Adrenal gland (tissue), 12 donors: ENCODE measurements around the gene RGL4. TPM values are rescaled to one million over a fixed set of nuclear protein-coding genes. Genes with fewer than 3 reads are reported as not detected.

Source experiments
- DNase-seq, 7 donors: peaks; one replicate each; pipeline ENCODE4 v3.0.0-alpha.2; 2019 to 2020
- H3K27ac ChIP-seq, 5 donors: fragments of 200-600 bp; sonication (generic) in 4 of 5; 1 replicate in 3 of 5; 2 replicates in 2 of 5; pipeline versions ENCODE4 v1.5.1 to v1.8.0; 2016 to 2020; ENCODE audit warnings: mild to moderate bottlenecking in 1 of 5
- H3K27me3 ChIP-seq: fragments of 200-600 bp; 2 replicates; pipeline ENCODE4 v1.8.0; 2021
- H3K36me3 ChIP-seq, 2 donors: fragments of 200-600 bp; replicated peaks in 1 of 2; 1 replicate in 1 of 2; 2 replicates in 1 of 2; pipeline versions ENCODE4 v1.5.1 to v1.8.0; 2018 to 2022
- H3K4me1 ChIP-seq, 2 donors: fragments of 200-600 bp; replicated peaks in 1 of 2; 1 replicate in 1 of 2; 2 replicates in 1 of 2; pipeline versions ENCODE4 v1.5.1 to v1.8.0; 2018 to 2021
- H3K4me3 ChIP-seq, 4 donors: fragments of 200-600 bp; sonication (generic) in 3 of 4; one replicate each; pipeline ENCODE4 v1.5.1; 2016 to 2018
- H3K9me3 ChIP-seq, 3 donors: fragments of 200-600 bp; sonication (generic) in 1 of 3; replicated peaks in 1 of 3; 1 replicate in 2 of 3; 2 replicates in 1 of 3; pipeline versions ENCODE4 v1.5.1 to v1.8.0; 2016 to 2021
- POLR2A ChIP-seq, 2 donors: fragments of 450-650 bp; IDR thresholded peaks; one replicate each; pipeline ENCODE4 v1.6.1; 2017; ENCODE audit warnings: antibody characterized with exemption in 2 of 2, mild to moderate bottlenecking in 2 of 2, moderate library complexity in 1 of 2
- WGBS, 4 donors: extraction: QIAGEN DNeasy Blood & Tissue Kit in 2 of 4; methylation state at CpG; one replicate each; pipeline versions ENCODE4 v1.1.5 to v1.1.7; 2013 to 2017; 5-methylcytosine and 5-hydroxymethylcytosine counted together
- intact Hi-C, 2 donors: fragments of 100-400 bp; cut with DNase I; formaldehyde crosslinking; loops; one replicate each; pipeline versions ENCODE4 v1.14.1 to v1.15.0; 2022 to 2023
- polyA plus RNA-seq, 3 donors: library from polyadenylated mRNA; stranded (reverse); fragments of 200-250 nt in 2 of 3; fragments of 350-450 nt in 1 of 3; fragmentation: Illumina TruSeq in 1 of 3; extraction: RNeasy Lipid Tissue Mini Kit (QIAGEN cat#74804) in 1 of 3; gene quantifications; one replicate each; pipeline ENCODE4 v1.2.3, GENCODE V29; 2013 to 2014
- total RNA-seq, 9 donors: library from RNA; depleted of rRNA in 4 of 9; stranded (reverse); fragments of >200 nt in 4 of 9; fragments of 120-200 nt in 1 of 9; fragmentation: NEBNext Ultra II Directional in 1 of 9; extraction: Animal tissue kit (Norgen Biotek cat#: 25700) in 1 of 9; gene quantifications; one replicate each; pipeline versions ENCODE4 v1.1.0 to v1.2.4, GENCODE V29; 2013 to 2023
- TF ChIP-seq, protein P1 (sequence below), 6 experiments: fragments of 450-650 bp in 4 of 6; fragments of 200-600 bp in 2 of 6; sonication (generic) in 1 of 6; IDR thresholded peaks; 1 replicate in 5 of 6; 2 replicates in 1 of 6; pipeline versions ENCODE4 v1.5.1 to v1.8.0; 2016 to 2021; ENCODE audit warnings: antibody characterized with exemption in 6 of 6, mild to moderate bottlenecking in 2 of 6, moderate library complexity in 1 of 6
- donor health status: healthy with polysubstance abuse.
- donor health status: Bipolar disorder and iron deficiency.
- donor health status: DM: yes; HTN: yes; CAD: no.
- donor health status: DM: no; HTN: no; CAD: no.
- donor health status: DM: no; HTN: no; CAD: no.
- donor health status: DM: yes; HTN: yes; CAD: no.

The RGL4 gene
- total and polyA plus RNA-seq, 12 donors: 0.84 to 3.1 (median 0.88) TPM; not detected in 9

DNA sequence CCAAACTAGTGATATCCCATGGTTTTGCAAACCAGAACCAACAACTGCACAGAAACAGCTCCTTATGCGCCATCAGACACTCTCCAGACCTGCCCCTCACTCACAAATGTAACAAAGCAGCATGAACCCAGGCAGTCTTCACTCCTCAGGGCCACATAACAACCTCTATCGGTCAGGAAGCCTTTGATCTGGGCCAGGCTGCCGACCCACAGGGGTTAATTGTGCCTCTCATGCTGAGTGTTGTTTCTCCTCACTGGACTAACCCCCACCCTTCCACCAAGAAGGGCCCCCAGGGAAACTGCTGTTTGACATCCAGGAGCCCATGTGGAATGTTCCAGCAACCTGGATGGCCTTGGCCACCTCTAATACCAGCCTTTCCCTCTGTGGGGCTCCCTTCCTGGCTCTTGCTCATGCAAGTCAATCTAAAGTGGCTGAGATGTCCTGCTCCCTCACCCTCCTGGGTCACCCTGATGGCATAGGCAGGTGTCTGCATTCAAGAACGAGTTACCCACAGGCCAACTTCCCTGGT lies 7.9 kb upstream of the RGL4 start:
- 69 to 90% (median 76%) methylated on average over 3 to 4 of the region's 4 CpGs for WGBS, 4 donors
- no peak for DNase-seq

DNA sequence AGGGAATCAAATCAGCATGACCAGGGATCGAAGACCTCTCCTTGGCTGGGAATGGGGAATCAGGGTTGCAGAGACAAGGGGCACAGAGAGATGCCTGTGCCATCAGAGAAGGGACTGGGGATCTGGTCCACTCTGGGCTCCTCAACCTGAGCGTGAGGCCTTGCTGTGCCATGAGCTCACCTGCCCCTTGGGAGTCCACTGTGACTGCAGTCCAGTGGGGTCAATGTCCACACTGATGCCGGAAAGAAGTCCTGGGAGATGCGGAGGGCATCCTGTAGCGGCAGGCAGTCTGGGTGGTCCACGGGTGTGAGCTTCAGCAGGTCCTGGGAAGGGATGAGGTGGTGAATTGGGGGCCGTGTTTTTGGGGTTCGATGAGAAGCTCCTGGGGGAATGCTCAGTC lies 7.3 kb upstream of the RGL4 start:
- intact Hi-C loops: no loop called here

More for the DNA sequence above, 7.9 kb upstream of the RGL4 start:
- Histone ChIP-seq H3K36me3 (no peaks in the 10 kb centered on the region), H3K4me3 (no peak overlapping the region), H3K27me3 (no peaks in the 10 kb centered on the region), H3K4me1 (peaks cover 4 to 14% of the 10 kb centered on the region in 2 donors), H3K27ac (no peak overlapping the region), H3K9me3 (no peaks in the 10 kb centered on the region)
- intact Hi-C loops: no loop called here
- TF ChIP-seq POLR2A (IDR thresholded peaks at IDR 0.05): no peak
- TF ChIP-seq, protein P1, sequence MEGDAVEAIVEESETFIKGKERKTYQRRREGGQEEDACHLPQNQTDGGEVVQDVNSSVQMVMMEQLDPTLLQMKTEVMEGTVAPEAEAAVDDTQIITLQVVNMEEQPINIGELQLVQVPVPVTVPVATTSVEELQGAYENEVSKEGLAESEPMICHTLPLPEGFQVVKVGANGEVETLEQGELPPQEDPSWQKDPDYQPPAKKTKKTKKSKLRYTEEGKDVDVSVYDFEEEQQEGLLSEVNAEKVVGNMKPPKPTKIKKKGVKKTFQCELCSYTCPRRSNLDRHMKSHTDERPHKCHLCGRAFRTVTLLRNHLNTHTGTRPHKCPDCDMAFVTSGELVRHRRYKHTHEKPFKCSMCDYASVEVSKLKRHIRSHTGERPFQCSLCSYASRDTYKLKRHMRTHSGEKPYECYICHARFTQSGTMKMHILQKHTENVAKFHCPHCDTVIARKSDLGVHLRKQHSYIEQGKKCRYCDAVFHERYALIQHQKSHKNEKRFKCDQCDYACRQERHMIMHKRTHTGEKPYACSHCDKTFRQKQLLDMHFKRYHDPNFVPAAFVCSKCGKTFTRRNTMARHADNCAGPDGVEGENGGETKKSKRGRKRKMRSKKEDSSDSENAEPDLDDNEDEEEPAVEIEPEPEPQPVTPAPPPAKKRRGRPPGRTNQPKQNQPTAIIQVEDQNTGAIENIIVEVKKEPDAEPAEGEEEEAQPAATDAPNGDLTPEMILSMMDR (IDR thresholded peaks at IDR 0.05): no peak

DNA sequence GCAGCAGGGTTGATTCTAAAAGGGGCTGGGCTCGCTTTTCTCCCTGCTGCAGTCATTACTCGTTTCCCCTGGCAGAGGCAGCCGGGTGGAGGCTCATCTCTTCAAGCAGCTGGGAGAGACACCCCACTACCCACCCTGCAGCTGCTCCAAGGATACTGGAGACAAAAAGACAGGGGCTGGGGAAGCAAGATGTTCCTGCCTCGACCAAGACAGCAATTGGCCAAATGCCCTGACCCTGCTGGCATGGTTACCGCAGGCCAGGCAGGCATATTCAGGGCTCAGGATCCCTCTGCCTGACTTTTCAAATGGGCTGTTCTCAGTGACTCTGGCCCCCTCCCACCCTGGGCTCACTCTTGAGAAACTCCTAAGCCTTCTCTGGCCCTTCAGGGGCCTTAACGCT lies 6.8 kb upstream of the RGL4 start:
- Histone ChIP-seq H3K4me3 (no peak overlapping the region), H3K4me1 (peaks cover 4 to 14% of the 10 kb centered on the region in 2 donors), H3K27me3 (no peaks in the 10 kb centered on the region), H3K9me3 (no peaks in the 10 kb centered on the region), H3K36me3 (no peaks in the 10 kb centered on the region), H3K27ac (no peak overlapping the region)
- no peak for TF ChIP-seq POLR2A (IDR thresholded peaks at IDR 0.05)
- TF ChIP-seq, protein P1 (IDR thresholded peaks at IDR 0.05): no peak
- WGBS, 4 donors: 60 to 86% (median 79%) methylated on average over 4 to 6 of the region's 6 CpGs
- intact Hi-C loops: no loop called here
- peak in 3 of 7 donors; percentile 35 to 60 (median 52) for DNase-seq

More for the DNA sequence above, 7.3 kb upstream of the RGL4 start:
- Histone ChIP-seq H3K36me3 (no peaks in the 10 kb centered on the region), H3K9me3 (no peaks in the 10 kb centered on the region), H3K27ac (no peak overlapping the region), H3K27me3 (no peaks in the 10 kb centered on the region), H3K4me3 (no peak overlapping the region), H3K4me1 (peaks cover 4 to 14% of the 10 kb centered on the region in 2 donors)
- TF ChIP-seq POLR2A (IDR thresholded peaks at IDR 0.05): no peak
- TF ChIP-seq, protein P1 (IDR thresholded peaks at IDR 0.05): no peak
- WGBS, 4 donors: 85 to 98% (median 93%) methylated on average over 7 to 8 of the region's 8 CpGs
- peak in 1 of 7 donors; percentile 15 for DNase-seq

DNA sequence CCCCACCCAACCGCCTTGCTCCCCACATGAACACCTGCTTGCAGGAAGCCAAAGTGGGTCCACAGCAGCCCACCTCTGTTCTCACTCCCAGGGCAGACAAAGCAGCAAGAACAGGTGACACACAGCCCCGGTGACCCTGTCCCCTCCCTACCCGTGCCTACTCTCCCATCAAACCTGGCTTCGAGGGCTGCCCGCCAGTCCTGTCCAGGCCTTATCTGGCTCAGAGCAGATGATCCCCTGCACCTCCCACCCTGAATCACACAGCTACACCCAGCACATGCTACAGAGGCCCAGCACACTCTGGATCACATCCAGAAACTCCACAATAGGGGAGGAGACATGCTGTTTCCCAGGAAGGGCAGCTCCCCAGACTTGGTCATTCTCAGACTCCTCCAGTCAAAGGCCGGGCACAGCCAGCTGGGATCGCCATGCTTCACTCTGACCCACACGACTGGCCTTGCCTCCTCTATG lies 6.2 kb upstream of the RGL4 start:
- H3K27me3 ChIP-seq: no peaks in the 10 kb centered on the region
- DNase-seq: peak in 6 of 7 donors; percentile 38 to 75 (median 64)
- intact Hi-C loops: no loop called here

More for the DNA sequence above, 6.2 kb upstream of the RGL4 start:
- Histone ChIP-seq H3K4me3 (no peak overlapping the region), H3K9me3 (no peaks in the 10 kb centered on the region), H3K4me1 (peaks cover 4 to 14% of the 10 kb centered on the region in 2 donors), H3K36me3 (no peaks in the 10 kb centered on the region), H3K27ac (no peak overlapping the region)
- TF ChIP-seq POLR2A (IDR thresholded peaks at IDR 0.05): no peak
- TF ChIP-seq, protein P1 (IDR thresholded peaks at IDR 0.05): no peak
- WGBS, 4 donors: 74 to 86% (median 82%) methylated on average over 4 to 8 of the region's 8 CpGs
